GM19372 (cell line): Measurements from ENCODE around the gene LYL1.

ENCODE experiments used
- ATAC-seq: cut with Tn5 transposase; IDR thresholded peaks from one replicate; pipeline ENCODE4 v1.9.1; 2021; ENCODE audit warnings: mild to moderate bottlenecking, low read depth, moderate library complexity; ENCODE audit not compliant: unreplicated experiment

The LYL1 gene

GRCh38 chr19:13078897-13079541 is 23.6 kb downstream of the LYL1 start:
- no peak for ATAC-seq

DNA sequence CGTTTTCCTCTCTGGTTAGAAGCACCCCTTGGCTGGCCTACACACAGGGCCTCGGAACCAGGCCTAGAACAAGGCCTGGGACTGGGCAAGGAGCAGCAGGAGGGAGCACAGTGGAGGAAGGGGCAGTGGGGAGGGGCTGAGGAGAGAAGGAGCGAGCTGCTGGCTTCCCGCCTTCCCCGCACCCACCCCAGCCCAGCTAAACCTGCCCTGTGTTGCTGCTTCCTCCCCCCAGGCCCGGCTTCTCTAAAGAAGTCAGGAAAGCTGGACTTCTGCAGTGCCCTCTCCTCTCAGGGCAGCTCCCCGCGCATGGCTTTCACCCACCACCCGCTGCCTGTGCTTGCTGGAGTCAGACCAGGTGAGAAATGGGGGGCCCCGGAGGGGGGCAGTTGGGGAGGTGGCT is 24.3 kb downstream of the LYL1 start:
- ATAC-seq: no peak

- no peak for ATAC-seq
Measured at GRCh38 chr19:13077240-13077639, 25.4 kb downstream of the LYL1 start.

DNA sequence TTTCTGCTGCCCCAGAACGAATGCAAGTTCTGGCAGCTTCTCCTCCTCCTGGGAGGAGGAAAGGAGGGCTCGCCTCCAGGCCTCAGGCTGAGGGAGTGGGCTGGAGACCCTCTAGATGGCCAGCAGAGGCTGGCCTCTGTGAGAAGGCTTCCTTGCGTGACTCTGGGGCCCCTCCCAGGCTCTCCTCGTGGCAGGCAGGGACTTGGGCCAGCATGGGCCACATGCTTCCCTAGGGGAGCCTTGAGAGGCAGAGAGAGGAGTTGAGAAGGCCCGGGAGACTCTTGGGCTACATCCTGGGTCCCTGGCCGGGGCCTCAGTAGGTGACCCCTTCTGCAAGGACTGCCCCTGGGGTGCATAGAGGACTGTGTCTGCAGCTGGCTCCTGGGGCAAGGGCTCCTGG is 25.9 kb downstream of the LYL1 start:
- ATAC-seq: no peak

- ATAC-seq: no peak
Measured at GRCh38 chr19:13076320-13076719, 26.3 kb downstream of the LYL1 start.

- no peak for ATAC-seq
Measured at GRCh38 chr19:13074378-13074777, 28.3 kb downstream of the LYL1 start.

GRCh38 chr19:13073263-13073662 is 29.4 kb downstream of the LYL1 start:
- no peak for ATAC-seq

- no peak for ATAC-seq
Measured at GRCh38 chr19:13072188-13072908, 30.3 kb downstream of the LYL1 start.

GRCh38 chr19:13071444-13072187 is 31.0 kb downstream of the LYL1 start:
- ATAC-seq: no peak

- no peak for ATAC-seq
Measured at GRCh38 chr19:13070425-13071140, 32.1 kb downstream of the LYL1 start.

DNA sequence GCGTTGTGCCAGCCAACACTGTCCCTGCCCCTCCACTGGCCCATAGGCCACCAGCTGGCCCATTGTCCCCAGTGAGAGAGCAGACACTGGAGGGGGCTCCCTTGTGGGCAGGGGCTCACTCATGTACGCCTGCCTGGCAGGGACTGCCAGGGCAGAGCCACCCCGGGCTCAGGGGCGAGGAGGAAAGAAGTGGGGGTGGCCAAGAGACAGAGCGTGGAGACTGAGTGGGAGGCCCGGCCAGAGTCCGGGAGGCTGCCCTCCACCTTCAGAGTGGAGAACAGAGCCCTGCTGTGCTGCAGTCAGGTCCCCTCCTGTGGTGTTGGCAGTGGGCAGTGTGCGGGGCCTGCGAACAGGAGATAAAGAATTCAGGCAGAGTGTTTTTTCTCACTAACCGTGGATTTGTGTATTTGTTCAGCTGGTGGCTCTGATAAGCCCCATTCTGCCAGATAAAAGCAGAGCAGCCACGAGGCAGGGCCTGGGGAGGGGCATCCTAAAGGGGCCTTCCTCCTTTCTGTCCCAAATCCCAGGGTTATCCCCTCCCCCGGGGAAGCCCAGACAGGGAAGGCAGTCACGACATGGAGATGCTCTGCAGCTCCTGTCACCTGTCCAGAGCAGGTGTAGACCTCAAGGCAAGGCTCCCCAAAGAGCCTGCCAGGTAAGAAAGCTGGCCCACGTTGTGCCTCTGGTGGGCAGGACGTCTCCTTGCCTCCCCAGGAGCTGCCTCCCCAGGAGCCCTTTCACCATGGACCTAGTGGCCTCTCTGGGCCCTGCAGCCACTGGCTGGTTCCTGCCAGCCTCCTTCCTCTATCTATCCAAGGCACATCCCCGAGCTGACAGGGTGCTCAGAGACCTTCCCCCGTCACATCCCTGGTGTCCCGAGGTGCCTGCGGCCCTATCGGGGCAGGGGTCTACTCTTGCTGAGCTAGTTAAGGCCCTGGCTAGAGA is 33.0 kb downstream of the LYL1 start:
- no peak for ATAC-seq

DNA sequence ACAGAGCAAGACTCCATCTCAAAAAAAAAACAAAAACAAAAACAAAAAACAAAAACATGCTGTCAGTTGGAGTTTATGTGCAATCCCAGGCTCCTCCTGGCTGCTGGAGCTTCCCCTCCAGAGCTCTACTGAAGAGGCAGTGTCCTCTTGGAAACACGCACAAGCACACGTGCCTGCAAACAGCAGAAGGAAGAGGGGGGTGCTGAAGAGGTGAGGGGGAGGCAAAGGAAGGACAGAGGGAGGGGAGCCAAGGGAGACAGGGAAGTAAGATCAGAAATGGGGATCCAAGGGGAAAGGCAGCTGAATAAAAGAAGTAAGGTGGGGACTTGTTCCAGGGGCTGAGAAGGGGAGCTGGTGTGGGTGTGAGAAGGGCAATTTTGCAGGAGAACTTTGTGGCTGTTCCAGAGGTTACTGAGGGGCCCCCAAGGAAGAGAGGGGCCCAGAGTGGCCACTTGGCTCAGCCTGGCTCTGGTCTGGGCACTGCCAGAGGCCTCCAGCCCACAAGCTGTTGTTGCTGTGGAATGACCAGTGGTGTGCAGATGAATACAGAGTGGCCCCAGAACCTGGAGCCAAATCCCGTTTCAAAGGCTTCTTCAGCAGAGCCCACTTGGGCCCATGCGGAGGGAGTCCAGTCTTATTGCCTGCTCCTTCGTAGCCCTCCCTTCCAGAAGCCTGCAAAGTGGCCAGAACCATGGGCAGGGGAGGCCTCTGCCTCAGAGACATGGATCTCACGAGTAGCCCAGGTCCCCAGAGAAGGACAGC is 34.4 kb downstream of the LYL1 start:
- ATAC-seq: no peak

DNA sequence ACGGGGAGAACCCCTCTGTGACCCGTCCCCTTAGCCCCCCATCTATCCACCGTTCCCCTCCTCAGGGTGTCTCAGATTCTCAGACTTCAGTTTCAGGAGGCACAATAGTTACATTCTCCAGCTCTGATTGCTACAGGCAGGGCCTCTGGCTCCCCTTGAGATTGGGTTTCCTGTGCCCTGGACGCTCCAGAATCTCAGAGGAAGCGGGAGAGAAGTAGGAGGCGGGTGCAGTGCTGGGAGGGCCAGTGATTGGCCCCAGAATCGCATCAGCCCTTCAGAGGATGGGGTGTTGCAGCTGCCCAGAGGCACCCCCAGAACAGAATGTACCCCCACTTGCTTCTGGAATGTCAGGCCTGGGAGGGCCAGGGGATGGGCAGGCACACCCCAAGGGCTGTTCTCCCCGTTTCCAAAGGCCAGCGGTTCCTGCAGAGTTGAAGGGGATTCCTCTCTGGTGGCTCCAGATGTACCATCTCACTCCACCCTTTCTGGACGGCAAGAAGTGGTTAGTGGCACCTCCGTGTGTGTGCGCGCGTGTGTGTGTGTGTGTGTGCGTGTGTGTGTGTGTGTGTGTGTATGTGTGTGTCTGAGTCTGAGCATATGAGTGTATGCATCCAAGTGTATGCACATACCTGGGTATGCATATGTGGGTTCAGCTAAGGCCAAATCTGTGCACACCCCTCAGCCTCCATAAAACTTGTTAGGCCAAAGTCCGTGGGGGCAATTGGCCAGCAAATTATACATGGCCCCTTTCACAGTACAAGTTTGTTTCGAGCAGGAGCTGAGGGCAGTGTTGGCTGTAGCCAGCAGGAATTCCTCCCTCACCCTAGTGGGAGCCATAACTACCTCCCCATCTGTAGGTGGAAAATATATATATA is 35.5 kb downstream of the LYL1 start:
- ATAC-seq: no peak

GRCh38 chr19:13066226-13066625 is 36.4 kb downstream of the LYL1 start:
- no peak for ATAC-seq

GRCh38 chr19:13064092-13064489 is 38.6 kb downstream of the LYL1 start:
- no peak for ATAC-seq

- no peak for ATAC-seq
Measured at GRCh38 chr19:13063461-13064091, 39.1 kb downstream of the LYL1 start.

DNA sequence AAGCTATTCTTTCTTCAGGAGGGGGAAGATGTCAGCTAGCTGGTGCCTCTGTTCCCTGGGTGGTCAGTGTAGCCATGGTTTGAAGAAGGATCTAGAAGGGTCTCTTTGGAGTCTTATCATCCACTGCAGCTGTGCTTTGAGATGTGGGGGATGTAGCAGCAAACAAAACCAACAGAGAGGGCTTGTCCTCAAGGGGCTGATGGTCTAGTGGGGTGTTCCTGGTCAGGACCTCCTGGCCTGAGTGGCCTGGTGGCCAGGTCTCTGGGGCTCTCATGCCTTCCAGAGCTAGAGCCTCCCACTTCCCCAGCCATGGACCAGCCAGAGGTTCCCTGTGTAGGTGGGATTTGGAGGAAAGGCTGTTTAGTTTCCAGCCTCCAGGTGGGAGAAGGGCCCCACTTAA is 40.3 kb downstream of the LYL1 start:
- ATAC-seq: no peak
